ENCODE results near the gene CSF1.

CSF1 gene

DNA sequence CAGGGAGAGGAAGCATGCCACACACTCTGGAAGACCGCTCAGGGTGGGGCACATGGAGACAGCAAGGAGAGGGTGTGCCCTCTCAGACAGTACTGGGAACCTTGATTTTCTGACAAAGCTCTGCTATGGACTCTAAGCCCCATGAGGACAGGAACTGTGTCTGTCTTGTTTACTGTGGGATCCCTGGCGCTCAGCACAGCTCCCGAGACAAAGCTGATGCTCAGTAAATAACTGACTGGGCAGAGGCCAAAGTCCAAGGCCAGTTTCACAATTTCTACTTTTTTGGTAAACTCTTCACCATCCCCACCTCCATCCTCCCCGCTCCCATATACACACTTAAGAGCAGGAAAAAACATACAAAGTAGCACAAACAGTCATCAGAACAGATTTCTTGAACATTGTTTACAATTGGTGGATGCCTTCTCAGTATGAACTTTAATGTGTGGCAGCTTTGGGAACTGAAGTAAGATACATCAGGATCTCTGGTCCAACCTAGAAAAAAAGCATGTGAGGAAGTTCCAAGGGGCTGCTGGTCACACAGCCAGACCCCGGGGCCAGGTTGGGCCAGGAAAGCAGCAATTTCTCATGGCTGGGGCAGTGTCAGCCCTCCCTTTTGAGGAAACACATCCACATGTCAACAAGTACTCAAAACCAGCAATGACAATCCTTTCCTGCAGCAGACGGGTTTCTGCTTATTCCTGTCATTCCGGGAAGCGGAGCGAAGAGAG is 68.3 kb downstream of the CSF1 start:
- TF ChIP-seq, protein P1, sequence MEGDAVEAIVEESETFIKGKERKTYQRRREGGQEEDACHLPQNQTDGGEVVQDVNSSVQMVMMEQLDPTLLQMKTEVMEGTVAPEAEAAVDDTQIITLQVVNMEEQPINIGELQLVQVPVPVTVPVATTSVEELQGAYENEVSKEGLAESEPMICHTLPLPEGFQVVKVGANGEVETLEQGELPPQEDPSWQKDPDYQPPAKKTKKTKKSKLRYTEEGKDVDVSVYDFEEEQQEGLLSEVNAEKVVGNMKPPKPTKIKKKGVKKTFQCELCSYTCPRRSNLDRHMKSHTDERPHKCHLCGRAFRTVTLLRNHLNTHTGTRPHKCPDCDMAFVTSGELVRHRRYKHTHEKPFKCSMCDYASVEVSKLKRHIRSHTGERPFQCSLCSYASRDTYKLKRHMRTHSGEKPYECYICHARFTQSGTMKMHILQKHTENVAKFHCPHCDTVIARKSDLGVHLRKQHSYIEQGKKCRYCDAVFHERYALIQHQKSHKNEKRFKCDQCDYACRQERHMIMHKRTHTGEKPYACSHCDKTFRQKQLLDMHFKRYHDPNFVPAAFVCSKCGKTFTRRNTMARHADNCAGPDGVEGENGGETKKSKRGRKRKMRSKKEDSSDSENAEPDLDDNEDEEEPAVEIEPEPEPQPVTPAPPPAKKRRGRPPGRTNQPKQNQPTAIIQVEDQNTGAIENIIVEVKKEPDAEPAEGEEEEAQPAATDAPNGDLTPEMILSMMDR (IDR thresholded peaks at IDR 0.05): no peak
- H3K27ac ChIP-seq: no peak overlapping the region
- H3K9ac ChIP-seq: no peak overlapping the region

DNA sequence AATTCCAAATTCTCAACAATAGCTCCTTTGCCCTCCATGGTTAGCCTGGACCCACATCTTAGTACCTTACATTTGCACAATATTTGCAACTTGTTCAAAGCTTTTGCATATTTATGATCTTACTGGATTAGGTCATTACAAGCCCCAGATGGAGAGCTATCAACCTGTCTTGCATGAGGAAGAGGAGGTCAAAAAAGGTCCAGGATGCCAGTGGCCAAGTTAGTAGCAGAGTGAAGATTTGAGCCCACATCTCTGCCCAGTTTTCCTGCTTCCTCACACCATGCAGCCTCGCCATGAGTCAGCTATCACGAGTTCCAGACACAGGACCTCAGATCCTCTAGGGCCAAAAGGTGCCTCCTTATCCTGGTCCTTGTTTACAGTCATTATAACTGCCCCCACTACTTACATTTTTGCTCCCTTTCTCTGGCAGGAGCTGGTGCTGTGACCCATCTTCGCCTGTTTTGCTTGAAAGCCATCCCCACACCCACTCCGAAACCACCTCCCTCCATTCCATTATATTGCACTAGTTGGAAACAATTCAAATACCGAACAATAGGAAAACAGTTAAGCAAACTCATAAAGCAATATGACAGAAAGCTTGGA is 68.9 kb downstream of the CSF1 start:
- Histone ChIP-seq H3K36me3 (ENCODE audit: control insufficient read depth, insufficient read depth, low read length) (no peaks in the 10 kb centered on the region), H3K9me3 (ENCODE audit: control insufficient read depth, low read length) (no peaks in the 10 kb centered on the region), H2AFZ (no peak overlapping the region), H3K27ac (no peak overlapping the region), H3K4me3 (ENCODE audit: low read depth, low read length) (no peak overlapping the region), H3K27me3 (ENCODE audit: control insufficient read depth, insufficient read depth, low read length) (no peaks in the 10 kb centered on the region), H3K9ac (no peak overlapping the region), H3K4me1 (peaks cover 9% of the 10 kb centered on the region), H3K79me2 (no peaks in the 10 kb centered on the region), H3K4me2 (ENCODE audit: low read length) (no peak overlapping the region)
- TF ChIP-seq, protein P1 (IDR thresholded peaks at IDR 0.05): no peak

More for the DNA sequence above, 68.3 kb downstream of the CSF1 start:
- Histone ChIP-seq H3K4me3 (ENCODE audit: low read depth, low read length) (no peak overlapping the region), H3K4me1 (peaks cover 7% of the 10 kb centered on the region), H3K79me2 (no peaks in the 10 kb centered on the region), H3K36me3 (ENCODE audit: control insufficient read depth, insufficient read depth, low read length) (no peaks in the 10 kb centered on the region), H2AFZ (no peak overlapping the region), H3K4me2 (ENCODE audit: low read length) (no peak overlapping the region), H3K9me3 (ENCODE audit: control insufficient read depth, low read length) (no peaks in the 10 kb centered on the region), H3K27me3 (ENCODE audit: control insufficient read depth, insufficient read depth, low read length) (no peaks in the 10 kb centered on the region)

Data from parathyroid adenoma (tissue), 2 donors.